Measurements from ENCODE around the gene PLEKHA6.

The PLEKHA6 gene

DNA sequence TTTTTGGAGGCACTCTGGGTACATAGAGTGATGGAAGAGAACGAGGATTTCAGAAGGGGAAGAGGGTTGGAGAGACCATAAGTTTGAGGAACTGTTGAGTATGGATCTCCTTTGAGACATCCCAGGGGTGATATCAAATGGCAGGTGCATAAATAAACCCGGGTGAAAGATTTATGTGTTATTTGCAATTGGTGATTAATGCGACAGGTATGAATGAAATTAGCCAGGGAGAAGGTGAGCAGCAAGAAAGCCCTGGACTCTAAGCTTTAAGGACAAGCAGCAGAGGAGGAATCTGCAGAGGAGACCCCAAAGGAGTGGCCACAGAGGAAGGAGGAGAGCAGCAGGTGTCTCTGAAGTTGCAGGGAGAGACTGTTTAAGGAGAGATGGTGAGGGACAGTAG, 184.8 kb downstream of the PLEKHA6 start:
- H3K9me2 ChIP-seq (replicated peaks; ENCODE audit: insufficient read depth, low read length) = no peaks in the 10 kb centered on the region
- no peaks in the 10 kb centered on the region for H3K9me3 ChIP-seq (replicated peaks; ENCODE audit: insufficient read depth, low read length)
- H3K4me3 ChIP-seq (ENCODE audit: low read length) = no peak overlapping the region
- no peak overlapping the region for H3K27ac ChIP-seq (ENCODE audit: low read length)
- no peaks in the 10 kb centered on the region for H3K4me1 ChIP-seq (ENCODE audit: low read length)
- H3K9ac ChIP-seq (ENCODE audit: low read length) = no peak overlapping the region
- no peak overlapping the region for H2AFZ ChIP-seq (ENCODE audit: low read length)
- peaks cover 8% of the 10 kb centered on the region; the same call in 1 of the 2 replicates for H3K27me3 ChIP-seq (replicated peaks; ENCODE audit: insufficient read depth, low read length)
- no peaks in the 10 kb centered on the region for H3K36me3 ChIP-seq (replicated peaks; ENCODE audit: insufficient read depth, low read length)
- no peaks in the 10 kb centered on the region for H3K79me2 ChIP-seq (ENCODE audit: low read length)
- no peaks in the 10 kb centered on the region for H3F3A ChIP-seq (ENCODE audit: insufficient read depth, low read length)
- H3K4me2 ChIP-seq (ENCODE audit: low read depth, low read length) = no peak overlapping the region
- TF ChIP-seq EZH2 (optimal IDR thresholded peaks at IDR 0.05; ENCODE audit: low read depth, low read length) (no peak), EZH2phosphoT487 (IDR thresholded peaks at IDR 0.05; ENCODE audit: low read length) (no peak)
- TF ChIP-seq, protein P1, sequence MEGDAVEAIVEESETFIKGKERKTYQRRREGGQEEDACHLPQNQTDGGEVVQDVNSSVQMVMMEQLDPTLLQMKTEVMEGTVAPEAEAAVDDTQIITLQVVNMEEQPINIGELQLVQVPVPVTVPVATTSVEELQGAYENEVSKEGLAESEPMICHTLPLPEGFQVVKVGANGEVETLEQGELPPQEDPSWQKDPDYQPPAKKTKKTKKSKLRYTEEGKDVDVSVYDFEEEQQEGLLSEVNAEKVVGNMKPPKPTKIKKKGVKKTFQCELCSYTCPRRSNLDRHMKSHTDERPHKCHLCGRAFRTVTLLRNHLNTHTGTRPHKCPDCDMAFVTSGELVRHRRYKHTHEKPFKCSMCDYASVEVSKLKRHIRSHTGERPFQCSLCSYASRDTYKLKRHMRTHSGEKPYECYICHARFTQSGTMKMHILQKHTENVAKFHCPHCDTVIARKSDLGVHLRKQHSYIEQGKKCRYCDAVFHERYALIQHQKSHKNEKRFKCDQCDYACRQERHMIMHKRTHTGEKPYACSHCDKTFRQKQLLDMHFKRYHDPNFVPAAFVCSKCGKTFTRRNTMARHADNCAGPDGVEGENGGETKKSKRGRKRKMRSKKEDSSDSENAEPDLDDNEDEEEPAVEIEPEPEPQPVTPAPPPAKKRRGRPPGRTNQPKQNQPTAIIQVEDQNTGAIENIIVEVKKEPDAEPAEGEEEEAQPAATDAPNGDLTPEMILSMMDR (IDR thresholded peaks at IDR 0.05; ENCODE audit: low read length) = no peak
- H4K20me1 ChIP-seq (ENCODE audit: insufficient read depth, low read length) = no peaks in the 10 kb centered on the region
- DNase-seq = no peak

DNA sequence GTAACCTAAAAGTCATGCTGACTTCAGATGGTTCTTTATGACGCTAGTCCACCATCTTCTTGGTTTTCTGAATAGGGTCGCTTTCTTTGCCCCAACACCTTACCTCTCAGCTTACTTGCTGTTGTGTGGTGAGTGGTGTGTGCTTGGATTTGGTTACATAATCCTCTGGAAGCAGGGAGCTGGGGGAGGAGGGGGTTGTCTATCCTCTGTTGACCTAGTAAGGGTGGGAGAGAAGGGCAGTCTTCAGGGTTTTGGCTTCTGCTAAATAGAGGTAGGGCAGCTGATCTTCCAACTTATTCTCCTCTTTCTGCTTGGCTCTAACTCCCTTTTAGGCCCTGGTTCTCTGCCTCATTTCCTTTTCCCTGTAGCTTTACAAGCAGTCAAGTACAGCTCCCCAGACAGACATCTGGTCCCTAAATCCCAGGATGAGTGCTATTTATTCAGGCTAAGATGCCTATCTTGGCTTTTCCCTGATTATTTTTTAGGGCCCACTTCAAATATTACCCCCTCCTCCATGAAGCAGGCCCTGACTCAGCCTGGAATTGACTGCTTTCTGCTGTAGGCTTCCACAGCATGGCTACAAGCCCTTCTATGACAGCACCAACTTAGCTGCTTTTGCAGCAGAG, 187.2 kb downstream of the PLEKHA6 start:
- H3F3A ChIP-seq (ENCODE audit: insufficient read depth, low read length) = no peaks in the 10 kb centered on the region
- H3K9me3 ChIP-seq (replicated peaks; ENCODE audit: insufficient read depth, low read length) = no peaks in the 10 kb centered on the region
- no peaks in the 10 kb centered on the region for H3K9me2 ChIP-seq (replicated peaks; ENCODE audit: insufficient read depth, low read length)
- no peak overlapping the region for H3K4me2 ChIP-seq (ENCODE audit: low read depth, low read length)
- H3K4me1 ChIP-seq (ENCODE audit: low read length) = no peaks in the 10 kb centered on the region
- H3K9ac ChIP-seq (ENCODE audit: low read length) = no peak overlapping the region
- no peaks in the 10 kb centered on the region for H3K36me3 ChIP-seq (replicated peaks; ENCODE audit: insufficient read depth, low read length)
- H4K20me1 ChIP-seq (ENCODE audit: insufficient read depth, low read length) = no peaks in the 10 kb centered on the region
- H2AFZ ChIP-seq (ENCODE audit: low read length) = no peak overlapping the region
- H3K27me3 ChIP-seq (replicated peaks; ENCODE audit: insufficient read depth, low read length) = peaks cover 6% of the 10 kb centered on the region; the same call in 1 of the 2 replicates
- H3K4me3 ChIP-seq (ENCODE audit: low read length) = no peak overlapping the region
- no peak overlapping the region for H3K27ac ChIP-seq (ENCODE audit: low read length)
- no peak for DNase-seq
- no peaks in the 10 kb centered on the region for H3K79me2 ChIP-seq (ENCODE audit: low read length)
- TF ChIP-seq EZH2phosphoT487 (IDR thresholded peaks at IDR 0.05; ENCODE audit: low read length) = no peak
- TF ChIP-seq, protein P1 (IDR thresholded peaks at IDR 0.05; ENCODE audit: low read length) = no peak
- no peak for TF ChIP-seq EZH2 (optimal IDR thresholded peaks at IDR 0.05; ENCODE audit: low read depth, low read length)

DNA sequence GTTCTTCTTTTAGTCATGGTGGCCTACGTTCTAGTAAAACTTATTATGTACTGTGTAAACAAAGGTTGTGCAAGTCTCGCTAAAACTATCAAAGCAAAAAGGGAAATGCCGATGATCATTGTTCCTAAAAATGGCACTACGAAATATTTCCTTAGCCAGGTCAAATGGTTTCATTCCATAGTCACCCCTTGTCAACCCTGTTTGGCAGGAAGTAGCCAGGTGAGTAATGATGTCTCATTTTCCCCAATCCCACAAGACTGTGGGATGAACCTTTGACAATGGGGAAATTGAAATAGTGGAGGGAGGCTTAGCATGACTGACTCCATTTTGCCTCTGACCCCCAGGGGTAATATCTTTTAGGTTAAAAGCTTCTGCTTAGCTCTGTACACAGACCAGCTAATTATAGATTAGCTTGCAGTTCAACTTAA, 188.0 kb downstream of the PLEKHA6 start:
- H2AFZ ChIP-seq (ENCODE audit: low read length) = no peak overlapping the region
- H3K9me3 ChIP-seq (replicated peaks; ENCODE audit: insufficient read depth, low read length) = no peaks in the 10 kb centered on the region
- H3K9ac ChIP-seq (ENCODE audit: low read length) = no peak overlapping the region
- H3K27ac ChIP-seq (ENCODE audit: low read length) = no peak overlapping the region
- H3K4me2 ChIP-seq (ENCODE audit: low read depth, low read length) = no peak overlapping the region
- H3K36me3 ChIP-seq (replicated peaks; ENCODE audit: insufficient read depth, low read length) = no peaks in the 10 kb centered on the region
- TF ChIP-seq EZH2phosphoT487 (IDR thresholded peaks at IDR 0.05; ENCODE audit: low read length) (no peak), EZH2 (optimal IDR thresholded peaks at IDR 0.05; ENCODE audit: low read depth, low read length) (no peak)
- TF ChIP-seq, protein P1 (IDR thresholded peaks at IDR 0.05; ENCODE audit: low read length) = no peak
- peaks cover 11% of the 10 kb centered on the region; the same call in 1 of the 2 replicates for H3K27me3 ChIP-seq (replicated peaks; ENCODE audit: insufficient read depth, low read length)
- no peaks in the 10 kb centered on the region for H3K79me2 ChIP-seq (ENCODE audit: low read length)
- DNase-seq = no peak
- no peaks in the 10 kb centered on the region for H3F3A ChIP-seq (ENCODE audit: insufficient read depth, low read length)
- H4K20me1 ChIP-seq (ENCODE audit: insufficient read depth, low read length) = no peaks in the 10 kb centered on the region
- H3K4me3 ChIP-seq (ENCODE audit: low read length) = no peak overlapping the region
- no peaks in the 10 kb centered on the region for H3K4me1 ChIP-seq (ENCODE audit: low read length)
- H3K9me2 ChIP-seq (replicated peaks; ENCODE audit: insufficient read depth, low read length) = no peaks in the 10 kb centered on the region

Measured in MM.1S (cell line).